Measurements from ENCODE around the gene CPXM2. TPM values are rescaled to one million over a fixed set of nuclear protein-coding genes. Genes with fewer than 3 reads are reported as not detected.

The CPXM2 gene
- total RNA-seq, 2 experiments from 2014 or later, result not detected

DNA sequence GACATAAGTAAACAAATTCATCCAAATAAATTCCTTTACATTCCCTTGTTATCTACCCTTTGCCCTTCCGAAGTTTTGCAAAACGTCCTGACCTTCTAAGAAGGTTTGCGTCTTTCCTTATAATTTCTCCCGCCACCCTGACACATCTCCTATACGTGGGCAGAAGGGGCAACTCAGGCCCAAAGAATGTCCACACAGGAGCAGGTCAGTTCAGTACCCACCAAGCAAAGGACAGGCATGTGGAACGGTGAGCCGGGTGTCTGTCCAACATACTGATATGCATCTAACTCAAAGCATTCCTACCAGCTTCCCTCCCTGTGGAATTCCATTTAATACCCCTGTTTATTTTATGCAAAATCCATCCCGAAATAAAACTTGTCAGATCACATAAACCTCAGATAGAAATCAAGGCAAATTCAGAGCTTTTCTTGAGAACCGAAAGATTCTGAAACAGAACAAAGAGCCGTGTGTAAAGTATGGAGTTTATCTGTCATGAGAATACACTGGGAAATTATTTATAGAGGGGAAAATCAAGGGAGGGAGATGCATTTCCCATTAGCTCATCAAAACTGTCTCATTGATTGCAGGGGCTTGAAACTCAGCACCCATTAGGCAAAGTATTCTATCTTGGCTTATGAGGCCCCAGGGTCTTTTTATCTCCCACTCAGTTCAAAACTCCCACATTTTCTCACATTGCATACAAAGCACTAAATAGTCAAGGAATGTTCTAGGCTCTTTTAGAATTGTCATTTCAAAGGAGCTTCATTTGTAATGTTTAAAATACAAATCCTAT lies 140.1 kb downstream of the CPXM2 start:
- ChIA-PET CTCF (no interaction called here), POLR2A (no interaction called here)
- H3K4me3 Mint-ChIP-seq, result no peak overlapping the region
- TF ChIP-seq, protein P1, sequence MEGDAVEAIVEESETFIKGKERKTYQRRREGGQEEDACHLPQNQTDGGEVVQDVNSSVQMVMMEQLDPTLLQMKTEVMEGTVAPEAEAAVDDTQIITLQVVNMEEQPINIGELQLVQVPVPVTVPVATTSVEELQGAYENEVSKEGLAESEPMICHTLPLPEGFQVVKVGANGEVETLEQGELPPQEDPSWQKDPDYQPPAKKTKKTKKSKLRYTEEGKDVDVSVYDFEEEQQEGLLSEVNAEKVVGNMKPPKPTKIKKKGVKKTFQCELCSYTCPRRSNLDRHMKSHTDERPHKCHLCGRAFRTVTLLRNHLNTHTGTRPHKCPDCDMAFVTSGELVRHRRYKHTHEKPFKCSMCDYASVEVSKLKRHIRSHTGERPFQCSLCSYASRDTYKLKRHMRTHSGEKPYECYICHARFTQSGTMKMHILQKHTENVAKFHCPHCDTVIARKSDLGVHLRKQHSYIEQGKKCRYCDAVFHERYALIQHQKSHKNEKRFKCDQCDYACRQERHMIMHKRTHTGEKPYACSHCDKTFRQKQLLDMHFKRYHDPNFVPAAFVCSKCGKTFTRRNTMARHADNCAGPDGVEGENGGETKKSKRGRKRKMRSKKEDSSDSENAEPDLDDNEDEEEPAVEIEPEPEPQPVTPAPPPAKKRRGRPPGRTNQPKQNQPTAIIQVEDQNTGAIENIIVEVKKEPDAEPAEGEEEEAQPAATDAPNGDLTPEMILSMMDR (IDR thresholded peaks at IDR 0.05), result no peak
- Histone ChIP-seq H3K4me1 (ENCODE audit: insufficient read depth, low read length) (no peaks in the 10 kb centered on the region), H3K9me3 (ENCODE audit: control insufficient read depth in 1 of 2, insufficient read depth in 1 of 2, low read length in 2 of 2) (peaks cover 0 to 3% of the 10 kb centered on the region in 2 experiments), H3K4me3 (ENCODE audit: low read length) (no peak overlapping the region), H3K36me3 (ENCODE audit: insufficient read depth, low read length) (no peaks in the 10 kb centered on the region), H3K27ac (ENCODE audit: low read depth in 1 of 2, low read length in 2 of 2) (no peak overlapping the region), H3K27me3 (ENCODE audit: control insufficient read depth in 1 of 2, insufficient read depth in 2 of 2, low read length in 2 of 2) (no peaks in the 10 kb centered on the region)
- intact Hi-C loops (cut with DNase I, micrococcal nuclease), result no loop called here
- no peaks in the 10 kb centered on the region for H3K9me3 Mint-ChIP-seq
- no peak overlapping the region for H3K27ac Mint-ChIP-seq
- DNase-seq (no peak), ATAC-seq (ENCODE audit: poor library complexity) (no peak)
- H3K36me3 Mint-ChIP-seq (ENCODE audit: low read depth), result no peaks in the 10 kb centered on the region
- H3K27me3 Mint-ChIP-seq, result peaks cover 16% of the 10 kb centered on the region
- H3K4me1 Mint-ChIP-seq (ENCODE audit: low read depth), result no peaks in the 10 kb centered on the region

GRCh38 chr10:123750901-123751300 lies 140.7 kb downstream of the CPXM2 start:
- CTCF ChIA-PET, result no interaction called here
- intact Hi-C loops (cut with DNase I, micrococcal nuclease), result no loop called here

GRCh38 chr10:123748711-123749110 lies 142.9 kb downstream of the CPXM2 start:
- CTCF ChIA-PET, result no interaction called here
- Mint-ChIP-seq H3K9me3 (no peaks in the 10 kb centered on the region), H3K27me3 (peaks cover 13% of the 10 kb centered on the region), H3K4me3 (no peak overlapping the region), H3K4me1 (ENCODE audit: low read depth) (no peaks in the 10 kb centered on the region), H3K27ac (no peak overlapping the region), H3K36me3 (ENCODE audit: low read depth) (no peaks in the 10 kb centered on the region)
- Histone ChIP-seq H3K9me3 (ENCODE audit: control insufficient read depth in 1 of 2, insufficient read depth in 1 of 2, low read length in 2 of 2) (peaks cover 0 to 3% of the 10 kb centered on the region in 2 experiments), H3K27me3 (ENCODE audit: control insufficient read depth in 1 of 2, insufficient read depth in 2 of 2, low read length in 2 of 2) (no peaks in the 10 kb centered on the region), H3K4me3 (ENCODE audit: low read length) (no peak overlapping the region), H3K4me1 (ENCODE audit: insufficient read depth, low read length) (no peaks in the 10 kb centered on the region), H3K27ac (ENCODE audit: low read depth in 1 of 2, low read length in 2 of 2) (no peak overlapping the region), H3K36me3 (ENCODE audit: insufficient read depth, low read length) (no peaks in the 10 kb centered on the region)
- POLR2A ChIA-PET, result no interaction called here
- no peak for DNase-seq
- TF ChIP-seq, protein P1 (IDR thresholded peaks at IDR 0.05), result no peak
- intact Hi-C loops (cut with DNase I, micrococcal nuclease), result no loop called here
- ATAC-seq (ENCODE audit: poor library complexity), result no peak

More at GRCh38 chr10:123750901-123751300, 140.7 kb downstream of the CPXM2 start:
- TF ChIP-seq, protein P1 (IDR thresholded peaks at IDR 0.05), result no peak
- no peaks in the 10 kb centered on the region for H3K4me1 ChIP-seq (ENCODE audit: insufficient read depth, low read length)
- POLR2A ChIA-PET, result no interaction called here
- H3K36me3 ChIP-seq (ENCODE audit: insufficient read depth, low read length), result no peaks in the 10 kb centered on the region
- Mint-ChIP-seq H3K27me3 (peaks cover 16% of the 10 kb centered on the region), H3K4me3 (no peak overlapping the region), H3K4me1 (ENCODE audit: low read depth) (no peaks in the 10 kb centered on the region), H3K27ac (no peak overlapping the region), H3K9me3 (no peaks in the 10 kb centered on the region), H3K36me3 (ENCODE audit: low read depth) (no peaks in the 10 kb centered on the region)
- H3K27ac ChIP-seq (ENCODE audit: low read depth in 1 of 2, low read length in 2 of 2), result no peak overlapping the region
- H3K9me3 ChIP-seq (ENCODE audit: control insufficient read depth in 1 of 2, insufficient read depth in 1 of 2, low read length in 2 of 2), result peaks cover 0 to 3% of the 10 kb centered on the region in 2 experiments
- H3K4me3 ChIP-seq (ENCODE audit: low read length), result no peak overlapping the region
- ATAC-seq (ENCODE audit: poor library complexity), result no peak
- DNase-seq, result no peak
- no peaks in the 10 kb centered on the region for H3K27me3 ChIP-seq (ENCODE audit: control insufficient read depth in 1 of 2, insufficient read depth in 2 of 2, low read length in 2 of 2)

Measured in CD4-positive, alpha-beta T cell (primary cell).